C4-2B (cell line): Measurements from ENCODE around the gene DUOX1.
"Not testable (repeated sequence)": the region's sequence is repeated elsewhere in the genome, so short reads cannot be mapped to it uniquely, and the experiment has no call there.

Experiments used
- ZFX ChIP-seq: fragments of 450-650 bp; IDR thresholded peaks from 2 replicates; pipeline ENCODE4 v1.6.1; 2017
- TF ChIP-seq, protein P1 (sequence below): fragments of 450-650 bp; conservative IDR thresholded peaks from 2 replicates; pipeline ENCODE4 v1.5.1; 2017; ENCODE audit warnings: mild to moderate bottlenecking

DNA sequence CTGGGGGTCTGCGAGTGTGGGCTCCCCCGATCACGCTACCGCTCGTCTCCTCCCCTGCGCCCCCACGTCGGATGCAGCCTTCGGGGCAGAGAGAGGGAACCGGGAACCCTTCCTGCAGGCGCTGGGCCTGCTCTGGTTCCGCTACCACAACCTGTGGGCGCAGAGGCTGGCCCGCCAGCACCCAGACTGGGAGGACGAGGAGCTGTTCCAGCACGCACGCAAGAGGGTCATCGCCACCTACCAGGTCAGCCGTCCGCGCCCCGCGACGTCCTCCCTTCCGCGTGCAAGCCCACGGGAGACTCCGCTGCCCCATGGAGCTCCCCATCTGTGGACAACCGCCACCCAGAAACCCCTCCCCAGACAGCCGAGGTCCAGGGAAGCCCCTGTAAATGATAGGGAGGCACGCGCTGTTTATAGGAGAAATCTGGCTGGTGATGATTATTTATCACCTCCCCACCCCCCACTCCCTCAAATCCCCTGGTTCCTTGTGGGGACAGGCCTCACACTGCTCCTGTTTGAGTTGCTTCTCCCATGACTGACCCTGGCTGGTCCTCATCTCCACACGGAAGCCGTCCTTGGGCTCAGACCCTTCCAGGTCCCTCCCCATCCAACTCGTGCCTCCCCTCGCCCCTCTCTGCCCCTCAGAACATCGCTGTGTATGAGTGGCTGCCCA lies 6.0 kb downstream of the DUOX1 start:
- TF ChIP-seq ZFX: not testable (repeated sequence)
- TF ChIP-seq, protein P1, sequence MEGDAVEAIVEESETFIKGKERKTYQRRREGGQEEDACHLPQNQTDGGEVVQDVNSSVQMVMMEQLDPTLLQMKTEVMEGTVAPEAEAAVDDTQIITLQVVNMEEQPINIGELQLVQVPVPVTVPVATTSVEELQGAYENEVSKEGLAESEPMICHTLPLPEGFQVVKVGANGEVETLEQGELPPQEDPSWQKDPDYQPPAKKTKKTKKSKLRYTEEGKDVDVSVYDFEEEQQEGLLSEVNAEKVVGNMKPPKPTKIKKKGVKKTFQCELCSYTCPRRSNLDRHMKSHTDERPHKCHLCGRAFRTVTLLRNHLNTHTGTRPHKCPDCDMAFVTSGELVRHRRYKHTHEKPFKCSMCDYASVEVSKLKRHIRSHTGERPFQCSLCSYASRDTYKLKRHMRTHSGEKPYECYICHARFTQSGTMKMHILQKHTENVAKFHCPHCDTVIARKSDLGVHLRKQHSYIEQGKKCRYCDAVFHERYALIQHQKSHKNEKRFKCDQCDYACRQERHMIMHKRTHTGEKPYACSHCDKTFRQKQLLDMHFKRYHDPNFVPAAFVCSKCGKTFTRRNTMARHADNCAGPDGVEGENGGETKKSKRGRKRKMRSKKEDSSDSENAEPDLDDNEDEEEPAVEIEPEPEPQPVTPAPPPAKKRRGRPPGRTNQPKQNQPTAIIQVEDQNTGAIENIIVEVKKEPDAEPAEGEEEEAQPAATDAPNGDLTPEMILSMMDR: not testable (repeated sequence)
